Hematopoietic multipotent progenitor cell (in vitro differentiated cells): ENCODE measurements around the gene SH3GL3. TPM values are rescaled to one million over a fixed set of nuclear protein-coding genes. Genes with fewer than 3 reads are reported as not detected.

Experiments used
- DNase-seq, 3 donors: peaks; one replicate each; pipeline ENCODE4 v3.0.0-alpha.2; 2011 to 2015; ENCODE audit warnings: low read depth in 2 of 3, low spot score in 2 of 3
- total RNA-seq: library from RNA; depleted of rRNA; stranded (reverse); fragments of >200 nt; gene quantifications from one replicate; pipeline ENCODE4 v1.2.3, GENCODE V29; 2012

The SH3GL3 gene
- total RNA-seq, 1 donor = 0.27 TPM

DNA sequence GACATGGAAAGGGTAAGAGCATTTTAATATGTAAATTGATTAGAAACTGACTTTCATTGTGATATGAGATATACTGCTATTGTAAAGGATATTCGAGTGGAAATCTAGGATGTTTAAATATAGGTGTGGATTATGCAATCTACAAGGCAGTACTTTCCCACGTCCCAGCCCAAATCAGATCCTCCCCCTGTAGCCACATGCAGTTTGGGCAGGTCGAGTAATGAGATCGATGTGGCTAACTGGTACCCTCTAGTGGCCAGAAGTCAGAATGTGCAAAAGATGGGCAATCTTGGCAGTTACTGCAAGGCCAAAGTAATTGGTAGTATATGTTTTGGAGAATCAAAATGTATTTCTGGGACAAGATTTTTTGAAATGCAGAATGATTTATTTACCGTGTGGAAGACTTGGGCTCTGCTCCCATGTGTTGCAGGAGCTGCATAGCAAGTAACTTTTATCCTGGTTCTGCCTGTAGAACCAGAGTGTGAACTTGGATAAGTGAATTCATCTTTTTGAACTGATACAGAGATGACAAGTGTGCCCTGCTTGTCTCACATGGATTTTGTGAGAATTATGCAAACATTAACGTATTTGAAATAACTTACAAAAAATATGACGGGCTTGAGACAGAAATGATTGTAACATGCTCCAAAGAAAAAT, 112.3 kb downstream of the SH3GL3 start:
- DNase-seq = peak in 2 of 3 donors; percentile 43 to 76

DNA sequence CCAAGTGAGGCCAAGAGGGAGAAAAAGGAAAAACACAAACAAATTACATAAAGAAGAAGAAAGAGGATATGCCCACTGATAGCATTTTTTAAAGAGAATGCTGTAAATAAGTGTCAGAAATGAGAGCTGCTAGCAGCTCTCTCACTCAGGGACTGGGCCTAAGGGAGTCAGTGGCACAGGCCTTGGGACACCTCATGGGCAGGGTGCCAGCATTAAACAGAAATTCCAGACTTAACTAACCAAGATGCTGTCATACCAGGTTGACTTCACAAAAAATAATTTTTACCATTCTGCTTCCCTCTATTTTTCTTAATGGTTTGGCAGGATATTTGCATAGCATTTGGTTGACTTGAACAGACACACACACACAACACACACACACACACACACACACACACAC, 114.5 kb downstream of the SH3GL3 start:
- DNase-seq = no peak

DNA sequence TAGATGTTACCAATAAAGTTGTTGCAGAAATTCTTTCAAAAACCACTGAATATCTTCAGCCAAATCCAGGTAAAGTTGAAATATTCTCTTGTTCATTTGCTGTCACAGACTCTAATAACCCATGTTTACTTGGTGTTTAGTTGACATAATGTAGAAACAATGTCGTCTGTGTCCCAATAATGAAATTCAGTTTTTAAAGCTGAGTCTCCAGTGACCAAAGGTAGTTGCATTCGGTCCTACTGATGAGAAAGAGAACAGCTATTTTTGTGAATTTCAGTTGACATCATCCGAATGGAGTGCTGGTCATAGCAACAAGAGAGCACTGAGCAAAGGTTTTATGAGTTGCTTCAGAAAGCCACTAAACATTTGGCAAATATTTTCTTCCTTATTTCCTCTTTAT, 118.0 kb downstream of the SH3GL3 start:
- DNase-seq = no peak

DNA sequence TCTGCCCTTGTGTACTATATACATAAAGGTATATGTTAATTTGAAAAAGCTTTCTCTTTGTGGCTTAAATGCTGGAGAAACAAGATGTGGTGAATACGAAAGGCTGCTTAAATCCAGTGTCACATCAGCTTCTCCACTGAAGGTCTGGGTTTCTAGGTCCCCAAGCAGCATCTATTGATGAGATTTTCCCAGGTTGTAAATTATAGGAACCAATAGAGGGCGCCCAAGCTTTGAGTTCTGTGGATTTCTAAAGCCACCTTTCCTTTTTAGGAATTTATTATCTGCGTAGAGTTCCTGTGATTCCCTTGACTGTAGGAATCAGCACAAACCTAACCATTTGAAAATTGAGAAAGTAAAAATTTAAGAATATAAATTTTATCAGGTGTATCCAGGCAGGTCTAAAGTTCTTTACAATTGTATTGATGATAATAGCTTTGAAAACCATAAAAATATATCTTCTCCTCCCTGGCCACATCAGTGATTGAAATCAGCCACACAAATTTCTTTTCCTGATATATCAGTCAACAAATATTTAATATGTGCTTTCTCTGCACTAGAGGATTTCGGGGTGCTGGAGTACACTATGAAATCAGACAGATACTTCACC, 118.5 kb downstream of the SH3GL3 start:
- peak in 1 of 3 donors; percentile 26 for DNase-seq

DNA sequence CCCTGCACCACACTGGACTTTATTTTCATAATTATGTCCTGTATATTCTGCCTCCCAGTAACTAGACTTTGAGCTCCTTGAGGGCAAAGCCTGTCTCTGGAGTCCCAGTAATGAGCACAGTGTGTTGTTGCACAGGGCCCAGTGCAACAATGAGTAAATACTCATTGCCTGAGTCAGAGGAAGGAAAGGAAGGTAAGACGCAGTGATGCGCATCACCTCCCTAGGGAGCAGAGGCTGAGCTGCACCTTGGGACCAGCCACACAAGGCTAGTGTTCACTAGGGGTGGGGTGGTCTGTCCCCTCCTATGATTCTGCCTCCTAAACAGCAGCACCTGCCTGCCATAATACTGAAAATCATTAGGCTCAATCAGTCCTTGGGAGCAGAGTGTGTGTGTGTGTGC, 120.2 kb downstream of the SH3GL3 start:
- no peak for DNase-seq

DNA sequence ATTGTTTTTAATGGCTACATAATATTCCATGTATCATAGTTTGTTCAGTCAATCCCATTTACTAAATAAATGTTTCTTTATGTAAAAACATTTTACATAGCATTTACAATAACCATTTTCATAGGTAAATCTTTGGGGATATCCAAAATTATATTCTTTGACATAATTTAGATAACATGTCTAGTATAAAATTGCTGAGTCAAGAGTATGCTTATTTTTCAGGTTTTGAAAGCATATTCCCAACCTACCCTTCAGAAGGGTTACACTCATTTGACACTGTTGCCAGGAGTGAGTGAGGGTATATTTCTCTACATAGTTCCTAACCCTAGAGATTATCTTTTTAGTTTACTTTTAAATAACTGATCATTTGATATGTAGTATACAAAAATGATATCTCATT, 122.2 kb downstream of the SH3GL3 start:
- no peak for DNase-seq

DNA sequence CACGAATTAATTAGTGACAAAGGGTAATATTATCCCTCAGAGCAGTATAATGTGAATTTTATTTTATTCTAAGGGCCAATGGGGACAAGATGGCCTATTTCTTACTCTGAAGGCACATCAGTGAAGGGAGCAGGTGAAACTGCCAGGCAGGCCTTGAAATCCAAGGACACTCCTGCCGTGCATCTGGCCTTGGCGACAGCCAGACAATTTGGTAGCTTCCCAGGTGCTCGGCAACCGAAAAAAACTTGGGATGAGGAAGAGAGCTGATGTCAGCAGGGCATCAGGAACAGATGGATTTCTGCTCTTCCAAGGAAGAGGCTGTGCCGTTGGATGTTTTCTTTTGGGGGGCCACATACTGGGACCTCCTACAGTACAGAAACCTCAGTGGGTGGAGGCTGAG, 123.6 kb downstream of the SH3GL3 start:
- DNase-seq = no peak

DNA sequence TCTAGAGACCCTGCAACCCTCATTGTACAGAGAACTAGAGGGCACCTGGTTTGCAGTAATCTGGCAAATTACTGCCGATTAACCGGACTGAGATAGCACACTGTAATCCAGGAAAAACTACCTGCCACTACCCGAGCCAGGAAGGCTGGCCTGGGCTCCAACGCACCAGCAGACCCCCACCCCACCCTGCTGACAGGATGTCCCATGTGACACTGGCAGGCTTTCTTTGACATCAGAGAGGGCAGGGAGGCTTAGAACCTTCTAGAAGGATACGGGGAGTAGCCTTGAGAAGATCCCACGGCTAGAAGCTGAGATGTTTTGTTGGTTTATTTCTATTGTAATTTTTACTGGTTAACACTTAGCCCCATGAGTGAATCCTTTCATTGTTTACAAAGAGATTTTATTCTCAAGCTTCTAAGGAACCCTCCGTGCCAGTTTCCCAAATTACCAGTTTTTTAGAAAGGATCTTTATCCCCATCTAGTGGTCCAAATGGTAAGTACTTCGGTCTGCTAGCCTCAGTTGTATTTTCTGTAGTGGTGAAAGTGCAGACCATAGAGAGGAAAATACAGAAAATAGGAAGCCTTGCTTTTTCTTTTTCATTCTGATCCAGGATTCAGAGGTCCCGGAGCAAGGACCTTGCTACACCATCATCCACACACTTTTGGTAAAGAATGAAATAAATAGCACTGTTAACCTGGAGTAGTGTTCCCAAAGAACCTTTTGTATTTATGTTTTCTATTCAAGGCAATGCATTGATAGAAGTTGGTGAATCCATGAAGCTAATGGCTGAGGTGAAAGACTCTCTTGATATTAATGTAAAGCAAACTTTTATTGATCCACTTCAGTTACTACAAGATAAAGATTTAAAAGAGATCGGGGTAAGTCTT, 124.9 kb downstream of the SH3GL3 start:
- peak in 1 of 3 donors; percentile 49 for DNase-seq

DNA sequence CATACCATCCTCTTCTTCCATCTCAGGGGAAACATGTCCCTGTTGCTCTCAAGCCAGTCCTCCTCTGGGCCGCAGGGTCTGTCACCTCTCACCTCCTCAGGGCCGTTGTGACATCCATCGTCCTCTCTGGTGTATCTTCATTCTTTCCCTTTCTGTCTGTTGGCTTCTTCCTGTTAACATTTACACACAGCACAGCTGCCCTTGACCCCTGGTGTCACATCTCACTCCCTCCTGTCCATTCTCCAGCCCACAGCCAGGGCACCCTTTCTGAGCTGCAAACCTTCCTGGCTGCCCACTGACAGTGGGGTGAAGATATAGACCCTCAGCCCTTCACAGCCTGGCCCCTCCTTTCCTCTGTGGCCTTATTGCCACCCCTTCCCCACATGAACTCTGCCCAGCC, 127.2 kb downstream of the SH3GL3 start:
- DNase-seq = no peak

DNA sequence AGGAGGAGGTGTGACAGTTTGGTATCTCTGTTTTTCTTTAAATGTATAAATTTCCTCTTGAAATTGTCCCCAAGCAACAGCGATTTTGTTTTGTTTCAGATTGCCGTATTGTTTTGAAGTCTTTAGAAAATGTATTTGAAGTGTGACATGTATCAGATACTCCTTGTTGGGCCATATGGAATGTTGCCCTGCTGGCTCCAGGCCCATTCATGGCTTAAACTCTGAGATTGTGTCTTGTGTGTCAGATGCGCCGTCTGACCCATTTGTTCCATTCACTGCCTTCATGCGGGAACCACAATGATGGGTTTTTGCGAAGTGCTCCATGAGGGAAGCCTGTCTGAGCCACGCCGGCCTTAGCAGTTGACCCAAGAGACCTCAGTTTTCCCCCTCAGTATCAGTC, 131.6 kb downstream of the SH3GL3 start:
- no peak for DNase-seq

DNA sequence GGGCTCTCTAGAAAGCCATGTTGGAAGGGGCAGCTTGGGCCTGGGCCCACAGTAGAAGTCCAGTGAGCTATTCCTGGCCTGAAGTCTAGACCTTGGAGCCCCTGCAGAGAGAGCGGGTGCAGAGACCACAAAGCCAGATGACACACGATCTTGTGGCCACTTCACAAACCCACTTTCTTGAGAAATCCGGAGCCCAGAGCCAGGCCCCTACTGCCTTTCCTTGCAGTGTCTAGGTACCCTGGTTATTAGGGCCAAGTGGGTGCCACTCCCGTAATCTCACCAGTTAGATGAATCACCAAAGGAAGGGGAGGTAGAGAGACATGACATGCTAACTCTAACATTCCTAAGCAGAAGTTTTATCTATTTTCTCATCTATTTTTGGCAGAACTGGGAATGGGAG, 134.2 kb downstream of the SH3GL3 start:
- DNase-seq = no peak

DNA sequence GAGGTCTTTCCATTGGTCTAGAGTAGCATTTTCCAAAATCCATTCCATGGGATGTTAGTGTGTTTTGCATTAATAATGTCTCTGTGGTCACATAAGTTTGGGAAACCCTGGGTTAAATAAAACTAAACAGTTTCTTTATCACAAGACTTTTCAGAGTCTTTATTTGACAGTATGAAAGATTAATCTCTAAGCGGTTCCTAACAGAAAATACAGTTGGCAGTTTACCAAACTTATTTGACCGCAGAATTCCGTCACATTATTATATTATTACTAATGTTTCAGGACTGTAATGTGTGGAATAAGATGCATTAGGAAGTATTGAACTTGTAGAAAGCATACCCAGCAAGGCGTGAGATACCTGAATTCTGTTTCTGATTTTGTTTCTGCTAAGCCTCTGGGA, 135.2 kb downstream of the SH3GL3 start:
- DNase-seq = no peak

DNA sequence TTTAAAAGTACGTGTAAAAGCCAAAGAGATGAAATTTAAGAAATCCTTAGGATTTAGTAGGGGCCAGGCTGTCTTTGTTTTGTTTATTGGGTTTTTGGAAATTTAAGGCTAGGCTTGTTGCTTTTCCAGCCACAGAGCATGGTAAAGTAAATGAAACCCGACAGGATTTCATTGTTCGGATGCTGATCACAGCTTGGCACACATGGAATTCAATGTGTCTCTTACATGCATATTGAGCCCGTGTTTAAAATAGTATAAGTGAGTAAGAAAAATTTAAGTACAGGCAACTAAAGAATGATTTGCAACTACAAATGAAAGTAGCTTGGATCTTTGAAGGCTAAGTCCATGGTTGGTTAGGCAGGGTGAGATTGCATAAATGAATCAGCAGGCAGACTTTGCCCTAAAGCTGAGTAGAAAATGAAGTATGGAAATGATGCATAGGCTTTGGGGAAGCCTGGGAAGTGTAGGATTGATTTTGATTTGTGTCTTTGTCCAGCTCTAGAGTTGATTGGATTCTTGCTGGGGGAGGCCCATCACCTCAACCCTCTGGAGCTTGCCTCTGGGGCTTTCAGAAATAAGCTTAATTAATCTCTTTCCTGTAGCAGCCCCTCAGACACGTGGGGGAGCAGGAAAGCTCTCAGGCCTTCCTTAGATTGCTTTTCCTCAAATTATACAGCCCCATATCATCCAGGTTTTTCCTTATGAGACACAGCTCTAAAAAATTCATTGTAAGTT, 138.6 kb downstream of the SH3GL3 start:
- DNase-seq = no peak

DNA sequence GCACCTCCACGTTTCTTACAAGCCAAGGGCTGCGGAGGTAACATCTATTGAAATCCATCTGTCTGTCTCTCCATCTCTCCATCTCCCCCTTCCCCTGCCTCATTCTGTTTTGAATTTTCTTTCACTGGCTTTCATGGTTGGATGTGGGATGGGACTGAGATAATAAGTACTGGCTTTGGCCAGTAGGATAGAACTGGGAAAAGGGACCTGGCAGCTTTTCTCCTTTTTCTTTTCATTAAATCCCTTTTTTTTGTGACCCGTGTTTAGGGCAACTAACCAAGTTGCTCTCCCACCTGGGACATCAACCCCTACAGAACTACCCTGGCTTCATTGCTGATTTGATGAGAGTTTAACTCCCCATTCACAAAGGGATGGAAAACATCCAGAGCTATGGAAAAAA, 139.9 kb downstream of the SH3GL3 start:
- no peak for DNase-seq

DNA sequence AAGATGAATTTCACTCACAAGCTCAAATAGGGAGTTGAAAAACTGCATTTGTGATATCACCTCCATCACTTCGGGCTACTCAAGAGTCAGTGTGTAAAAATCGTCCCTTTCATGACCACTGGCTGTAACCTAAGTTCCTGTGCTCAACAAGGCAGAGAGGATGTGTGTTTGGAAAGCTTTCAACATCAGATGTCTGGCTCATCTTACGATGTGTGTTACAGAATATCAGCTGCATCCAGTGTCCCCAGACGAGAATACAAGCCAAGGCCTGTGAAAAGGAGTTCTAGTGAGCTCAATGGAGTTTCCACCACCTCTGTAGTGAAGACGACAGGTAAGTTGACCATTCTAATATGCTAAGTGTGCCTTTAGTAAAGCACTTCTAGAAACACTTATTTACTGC, 141.3 kb downstream of the SH3GL3 start:
- no peak for DNase-seq

DNA sequence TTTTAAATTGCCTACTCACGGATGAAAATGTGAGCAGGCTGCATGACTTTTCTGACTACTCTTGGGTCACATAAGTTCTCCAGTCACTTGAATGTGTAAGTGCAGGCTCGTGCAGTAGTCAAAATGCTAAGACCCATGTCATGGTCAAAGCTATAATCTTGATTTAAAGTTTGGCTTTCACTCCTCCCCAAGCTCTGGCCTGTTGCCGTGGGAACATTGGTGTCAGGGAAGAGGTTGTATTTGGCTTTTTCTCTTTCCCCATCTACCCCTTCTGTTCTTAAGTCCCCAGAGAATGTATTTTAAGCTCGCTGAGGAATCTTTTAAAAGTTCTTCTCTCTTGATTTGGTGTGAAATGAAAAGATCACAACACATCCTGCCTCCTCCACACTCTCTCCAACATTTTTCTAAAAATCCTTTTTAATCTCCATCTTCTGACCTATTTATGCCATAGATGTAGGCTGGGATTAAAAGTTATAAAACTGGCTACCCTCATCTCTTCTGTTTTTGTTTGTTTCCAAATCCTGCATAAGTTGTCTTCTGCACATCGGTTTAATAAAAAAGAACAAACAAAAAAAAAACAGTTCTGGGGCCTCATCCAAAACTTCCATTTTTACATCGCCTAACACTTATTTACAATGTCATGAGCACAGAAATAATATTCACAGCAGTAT, 145.4 kb downstream of the SH3GL3 start:
- no peak for DNase-seq

DNA sequence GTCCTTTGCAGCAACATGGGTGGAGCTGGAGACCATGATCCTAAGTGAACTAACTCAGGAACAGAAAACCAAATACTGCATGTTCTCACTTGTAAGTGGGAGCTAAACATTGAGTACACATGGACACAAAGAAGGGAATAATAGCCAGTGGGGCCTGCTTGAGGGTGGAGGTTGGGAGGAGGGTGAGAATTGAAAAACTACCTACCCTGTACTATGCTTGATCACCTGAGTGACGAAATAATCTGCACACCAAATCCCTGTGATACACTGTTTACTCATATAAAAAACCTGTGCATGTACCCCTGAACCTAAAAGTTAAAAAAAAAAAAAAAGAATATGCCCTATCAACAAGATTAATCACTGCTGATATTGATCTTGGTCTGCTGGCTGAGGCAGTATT, 148.1 kb downstream of the SH3GL3 start:
- no peak for DNase-seq

DNA sequence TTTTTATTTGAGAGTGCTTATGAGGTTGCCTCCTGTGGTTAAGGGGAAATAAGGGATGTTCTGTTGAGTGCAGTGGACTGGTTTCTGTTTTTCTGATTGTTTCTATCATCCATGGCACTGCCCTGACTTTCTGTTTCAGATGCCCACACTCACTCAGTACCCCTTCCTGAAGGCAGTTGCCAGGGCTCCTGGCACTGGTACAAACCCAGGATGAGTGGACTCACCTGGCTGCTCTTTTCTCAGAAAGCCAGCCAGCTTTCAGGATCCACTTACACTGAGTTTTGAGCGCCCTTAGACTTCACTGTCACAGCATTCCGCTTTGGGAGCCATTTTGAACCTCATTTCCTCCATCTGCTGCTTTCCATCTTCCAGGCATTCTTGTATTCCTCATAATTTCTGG, 150.9 kb downstream of the SH3GL3 start:
- no peak for DNase-seq

DNA sequence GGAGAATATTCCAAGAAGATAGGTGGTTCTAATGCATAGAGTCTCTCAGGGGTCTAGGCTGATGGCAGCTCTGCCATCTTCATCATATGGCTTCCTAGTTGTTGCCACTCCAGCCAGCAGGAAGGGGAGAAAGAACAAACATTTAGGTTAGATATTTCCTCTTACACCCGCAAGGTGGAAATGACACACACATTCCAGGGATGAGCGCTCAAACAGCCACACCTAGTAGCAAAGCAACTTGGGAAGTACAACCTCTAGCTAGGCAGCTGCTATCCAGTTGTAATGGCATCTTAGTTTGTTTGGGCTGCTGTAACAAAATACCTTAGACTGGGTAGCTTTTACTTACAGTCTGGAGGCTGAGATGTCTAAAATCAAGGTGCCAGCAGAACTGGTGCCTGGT, 154.9 kb downstream of the SH3GL3 start:
- no peak for DNase-seq

DNA sequence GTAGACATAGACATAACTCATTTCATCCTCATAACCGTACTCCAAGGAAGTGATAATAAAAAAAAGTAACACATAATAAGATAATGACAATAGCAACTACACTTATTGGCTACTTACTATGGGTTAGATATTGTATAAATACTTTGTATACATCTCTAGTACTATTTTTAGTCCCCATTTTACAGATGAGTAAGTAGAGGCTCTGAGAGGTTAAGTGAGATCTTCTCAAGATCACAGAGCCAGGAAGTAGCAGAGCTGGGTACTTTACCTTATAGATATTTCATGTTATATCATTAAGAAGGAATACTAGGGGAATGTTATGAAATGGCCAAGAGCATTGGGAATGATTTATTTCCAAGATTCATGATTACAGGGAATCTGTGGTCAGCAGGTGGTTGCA, 157.4 kb downstream of the SH3GL3 start:
- no peak for DNase-seq
